HEK293 (cell line): ENCODE data around the gene HOXA4.
A peak's percentile ranks its signal among the peaks of the same experiment; 100 is the strongest.

Source experiments
- BCL6B ChIP-seq: fragments of 450-650 bp; formaldehyde crosslinking; IDR thresholded peaks from 2 replicates; pipeline ENCODE4 v1.5.1; 2017; ENCODE audit warnings: missing biosample characterization, missing genetic modification characterization
- HOXD13 ChIP-seq: sonication (generic); formaldehyde crosslinking; IDR thresholded peaks from 2 replicates; pipeline ENCODE4 v1.8.0; 2022; ENCODE audit warnings: missing genetic modification reagents, borderline replicate concordance
- KLF7 ChIP-seq: fragments of 450-650 bp; formaldehyde crosslinking; IDR thresholded peaks from 2 replicates; pipeline ENCODE4 v1.5.1; 2016; ENCODE audit warnings: missing biosample characterization, missing genetic modification characterization, borderline replicate concordance
- PRDM6 ChIP-seq: fragments of 450-650 bp; formaldehyde crosslinking; IDR thresholded peaks from 2 replicates; pipeline ENCODE4 v1.5.1; 2017; ENCODE audit warnings: missing biosample characterization, missing genetic modification characterization
- TCF7L2 ChIP-seq: IDR thresholded peaks from 2 replicates; pipeline ENCODE4 v1.6.1; 2011; ENCODE audit warnings: low read depth, mild to moderate bottlenecking, inconsistent platforms, low read length, moderate library complexity, borderline replicate concordance
- ZBTB7A ChIP-seq: fragments of 450-650 bp; formaldehyde crosslinking; IDR thresholded peaks from 2 replicates; pipeline ENCODE4 v1.5.1; 2016; ENCODE audit warnings: low read depth, missing biosample characterization, missing genetic modification characterization
- ZNF132 ChIP-seq: fragments of 450-650 bp; formaldehyde crosslinking; IDR thresholded peaks from 2 replicates; pipeline ENCODE4 v1.5.1; 2017; ENCODE audit warnings: missing biosample characterization, missing genetic modification characterization, borderline replicate concordance
- ZNF140 ChIP-seq: fragments of 450-650 bp; formaldehyde crosslinking; IDR thresholded peaks from 2 replicates; pipeline ENCODE4 v1.5.1; 2016; ENCODE audit warnings: missing biosample characterization, missing genetic modification characterization
- ZNF266 ChIP-seq: fragments of 450-650 bp; formaldehyde crosslinking; IDR thresholded peaks from 2 replicates; pipeline ENCODE4 v1.5.1; 2016; ENCODE audit warnings: missing biosample characterization, missing genetic modification characterization, low read depth
- ZNF335 ChIP-seq: fragments of 450-650 bp; formaldehyde crosslinking; conservative IDR thresholded peaks from 2 replicates; pipeline ENCODE4 v1.5.1; 2016; ENCODE audit warnings: missing biosample characterization, missing genetic modification characterization
- ZNF391 ChIP-seq: fragments of 450-650 bp; formaldehyde crosslinking; IDR thresholded peaks from 2 replicates; pipeline ENCODE4 v1.5.1; 2016; ENCODE audit warnings: low read depth, missing biosample characterization, missing genetic modification characterization, borderline replicate concordance
- ZNF423 ChIP-seq: fragments of 450-650 bp; formaldehyde crosslinking; IDR thresholded peaks from 2 replicates; pipeline ENCODE4 v1.5.1; 2016; ENCODE audit warnings: missing biosample characterization, missing genetic modification characterization
- ZNF544 ChIP-seq: fragments of 450-650 bp; formaldehyde crosslinking; IDR thresholded peaks from 2 replicates; pipeline ENCODE4 v1.5.0; 2017; ENCODE audit warnings: missing biosample characterization, missing genetic modification characterization
- ZNF561 ChIP-seq: fragments of 450-650 bp; IDR thresholded peaks from 2 replicates; pipeline ENCODE4 v1.5.1; 2018; ENCODE audit warnings: missing biosample characterization, missing genetic modification characterization, borderline replicate concordance
- ZNF639 ChIP-seq: fragments of 450-650 bp; formaldehyde crosslinking; IDR thresholded peaks from 2 replicates; pipeline ENCODE4 v1.5.1; 2016; ENCODE audit warnings: missing biosample characterization, missing genetic modification characterization
- ZNF654 ChIP-seq: fragments of 450-650 bp; formaldehyde crosslinking; IDR thresholded peaks from 2 replicates; pipeline ENCODE4 v1.5.1; 2016; ENCODE audit warnings: low read depth, missing biosample characterization, missing genetic modification characterization
- ZNF707 ChIP-seq: fragments of 450-650 bp; formaldehyde crosslinking; IDR thresholded peaks from 2 replicates; pipeline ENCODE4 v1.5.1; 2016; ENCODE audit warnings: missing biosample characterization, missing genetic modification characterization
- ZNF843 ChIP-seq: fragments of 450-650 bp; formaldehyde crosslinking; IDR thresholded peaks from 2 replicates; pipeline ENCODE4 v1.5.1; 2016; ENCODE audit warnings: missing biosample characterization, missing genetic modification characterization
- ZSCAN23 ChIP-seq: fragments of 450-650 bp; formaldehyde crosslinking; IDR thresholded peaks from 2 replicates; pipeline ENCODE4 v1.5.1; 2016; ENCODE audit warnings: missing biosample characterization, missing genetic modification characterization
- TF ChIP-seq, protein P1 (sequence below): fragments of 450-650 bp; formaldehyde crosslinking; IDR thresholded peaks from 2 replicates; pipeline ENCODE4 v1.5.1; 2016; ENCODE audit warnings: missing biosample characterization, missing genetic modification characterization, borderline replicate concordance
- TF ChIP-seq, protein P2 (sequence below): fragments of 450-650 bp; formaldehyde crosslinking; conservative IDR thresholded peaks from 2 replicates; pipeline ENCODE4 v1.5.1; 2016; ENCODE audit warnings: low read depth, missing biosample characterization, missing genetic modification characterization

HOXA4 gene

DNA sequence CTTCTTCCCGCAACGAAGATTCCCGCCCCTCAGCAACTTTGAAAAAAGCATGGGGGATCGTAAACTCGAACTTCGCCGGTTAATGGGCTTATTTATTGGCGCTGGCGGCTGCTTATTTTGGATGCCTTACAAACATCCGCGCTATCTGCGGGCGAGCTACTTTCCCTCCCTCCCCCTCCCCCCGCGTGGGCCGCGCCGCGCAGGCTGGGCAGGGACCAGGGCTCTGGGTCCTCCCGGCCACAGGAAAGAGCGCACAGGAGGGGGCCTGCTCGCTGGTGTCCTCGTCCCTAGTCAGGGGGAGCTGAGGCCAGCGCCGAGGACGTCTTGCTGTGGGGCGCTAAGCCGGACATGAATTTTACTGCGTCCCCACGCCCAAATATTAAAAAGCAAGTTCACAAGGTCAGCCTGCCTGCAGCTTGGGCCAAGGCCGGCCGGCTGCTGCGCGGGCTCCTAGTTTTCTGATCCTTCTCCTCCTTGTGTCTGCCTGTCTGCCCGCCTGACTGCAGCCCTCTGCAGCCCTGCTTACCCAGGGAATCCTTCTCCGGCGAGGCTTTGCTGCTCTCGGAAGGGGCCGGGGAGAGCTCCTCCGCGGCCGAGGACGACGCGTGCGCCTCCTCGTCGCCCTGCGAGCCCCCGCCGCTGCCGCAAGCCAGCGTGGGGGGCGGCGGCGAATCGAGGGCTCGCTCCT is 42.4 kb upstream of the HOXA4 start (continued):
- TF ChIP-seq ZNF639 (tag by site-specific recombination) (no peak), ZNF391 (peak; percentile 31; the same call in 1 of the 2 replicates), ZNF423 (tag by site-specific recombination) (peak; percentile 61), ZNF266 (tag by site-specific recombination) (no peak), HOXD13 (CRISPR knock-in tag) (peak; percentile 86; the same call in 1 of the 2 replicates), PRDM6 (tag by site-specific recombination) (peak; percentile 56), BCL6B (tag by site-specific recombination) (no peak), ZNF707 (tag by site-specific recombination) (no peak), ZNF561 (peak; percentile 70; the same call in 1 of the 2 replicates), KLF7 (peak; percentile 68; the same call in 1 of the 2 replicates), ZNF843 (tag by site-specific recombination) (peak; percentile 84; the same call in 1 of the 2 replicates), ZBTB7A (tag by site-specific recombination) (no peak), TCF7L2 (peak; percentile 38; the same call in 1 of the 2 replicates), ZSCAN23 (no peak), ZNF335 (tag by site-specific recombination) (peak; percentile 91), ZNF140 (tag by site-specific recombination) (no peak), ZNF544 (tag by site-specific recombination) (no peak), ZNF654 (no peak), ZNF132 (tag by site-specific recombination) (no peak)
- TF ChIP-seq, protein P1, sequence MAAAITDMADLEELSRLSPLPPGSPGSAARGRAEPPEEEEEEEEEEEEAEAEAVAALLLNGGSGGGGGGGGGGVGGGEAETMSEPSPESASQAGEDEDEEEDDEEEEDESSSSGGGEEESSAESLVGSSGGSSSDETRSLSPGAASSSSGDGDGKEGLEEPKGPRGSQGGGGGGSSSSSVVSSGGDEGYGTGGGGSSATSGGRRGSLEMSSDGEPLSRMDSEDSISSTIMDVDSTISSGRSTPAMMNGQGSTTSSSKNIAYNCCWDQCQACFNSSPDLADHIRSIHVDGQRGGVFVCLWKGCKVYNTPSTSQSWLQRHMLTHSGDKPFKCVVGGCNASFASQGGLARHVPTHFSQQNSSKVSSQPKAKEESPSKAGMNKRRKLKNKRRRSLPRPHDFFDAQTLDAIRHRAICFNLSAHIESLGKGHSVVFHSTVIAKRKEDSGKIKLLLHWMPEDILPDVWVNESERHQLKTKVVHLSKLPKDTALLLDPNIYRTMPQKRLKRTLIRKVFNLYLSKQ, result no peak
- TF ChIP-seq, protein P2, sequence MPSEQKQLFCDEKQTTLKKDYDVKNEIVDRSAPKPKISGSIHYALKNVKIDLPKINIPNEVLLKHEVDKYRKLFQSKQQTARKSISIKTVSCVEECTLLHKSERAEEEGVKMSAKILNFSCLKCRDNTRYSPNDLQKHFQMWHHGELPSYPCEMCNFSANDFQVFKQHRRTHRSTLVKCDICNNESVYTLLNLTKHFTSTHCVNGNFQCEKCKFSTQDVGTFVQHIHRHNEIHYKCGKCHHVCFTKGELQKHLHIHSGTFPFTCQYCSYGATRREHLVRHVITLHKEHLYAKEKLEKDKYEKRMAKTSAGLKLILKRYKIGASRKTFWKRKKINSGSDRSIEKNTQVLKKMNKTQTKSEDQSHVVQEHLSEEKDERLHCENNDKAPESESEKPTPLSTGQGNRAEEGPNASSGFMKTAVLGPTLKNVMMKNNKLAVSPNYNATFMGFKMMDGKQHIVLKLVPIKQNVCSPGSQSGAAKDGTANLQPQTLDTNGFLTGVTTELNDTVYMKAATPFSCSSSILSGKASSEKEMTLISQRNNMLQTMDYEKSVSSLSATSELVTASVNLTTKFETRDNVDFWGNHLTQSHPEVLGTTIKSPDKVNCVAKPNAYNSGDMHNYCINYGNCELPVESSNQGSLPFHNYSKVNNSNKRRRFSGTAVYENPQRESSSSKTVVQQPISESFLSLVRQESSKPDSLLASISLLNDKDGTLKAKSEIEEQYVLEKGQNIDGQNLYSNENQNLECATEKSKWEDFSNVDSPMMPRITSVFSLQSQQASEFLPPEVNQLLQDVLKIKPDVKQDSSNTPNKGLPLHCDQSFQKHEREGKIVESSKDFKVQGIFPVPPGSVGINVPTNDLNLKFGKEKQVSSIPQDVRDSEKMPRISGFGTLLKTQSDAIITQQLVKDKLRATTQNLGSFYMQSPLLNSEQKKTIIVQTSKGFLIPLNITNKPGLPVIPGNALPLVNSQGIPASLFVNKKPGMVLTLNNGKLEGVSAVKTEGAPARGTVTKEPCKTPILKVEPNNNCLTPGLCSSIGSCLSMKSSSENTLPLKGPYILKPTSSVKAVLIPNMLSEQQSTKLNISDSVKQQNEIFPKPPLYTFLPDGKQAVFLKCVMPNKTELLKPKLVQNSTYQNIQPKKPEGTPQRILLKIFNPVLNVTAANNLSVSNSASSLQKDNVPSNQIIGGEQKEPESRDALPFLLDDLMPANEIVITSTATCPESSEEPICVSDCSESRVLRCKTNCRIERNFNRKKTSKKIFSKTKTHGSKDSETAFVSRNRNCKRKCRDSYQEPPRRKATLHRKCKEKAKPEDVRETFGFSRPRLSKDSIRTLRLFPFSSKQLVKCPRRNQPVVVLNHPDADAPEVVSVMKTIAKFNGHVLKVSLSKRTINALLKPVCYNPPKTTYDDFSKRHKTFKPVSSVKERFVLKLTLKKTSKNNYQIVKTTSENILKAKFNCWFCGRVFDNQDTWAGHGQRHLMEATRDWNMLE (tag by site-specific recombination), result no peak
